GM12873 (cell line): ENCODE measurements around the gene SPSB1.

Experiments
- CTCF ChIP-seq: IDR thresholded peaks from 2 replicates; pipeline ENCODE4 v1.5.1; 2012; ENCODE audit warnings: low read depth, mild to moderate bottlenecking, moderate library complexity, low read length, control low read depth; ENCODE audit not compliant: insufficient read depth; ENCODE audit errors: missing control alignments

SPSB1 gene

DNA sequence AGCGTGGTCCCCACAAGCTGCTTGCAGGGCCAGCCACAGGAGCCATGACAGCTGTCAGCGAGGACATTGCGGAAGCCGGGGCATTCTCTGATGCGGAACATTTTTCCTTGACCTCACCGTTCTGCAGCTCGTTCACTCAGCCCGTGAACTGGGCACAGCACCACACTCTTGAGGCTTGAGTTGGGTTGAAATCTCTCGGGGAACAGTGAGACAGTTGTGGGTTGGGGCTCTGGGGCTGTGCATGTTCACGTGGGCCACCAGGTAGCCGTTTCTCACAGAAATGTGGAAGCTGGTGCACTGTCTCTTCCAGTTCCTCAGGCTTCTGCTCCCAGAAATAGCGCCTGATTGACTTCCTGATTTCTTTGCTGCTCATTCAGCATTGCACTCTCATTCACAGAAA, 69.8 kb downstream of the SPSB1 start:
- TF ChIP-seq CTCF: no peak

DNA sequence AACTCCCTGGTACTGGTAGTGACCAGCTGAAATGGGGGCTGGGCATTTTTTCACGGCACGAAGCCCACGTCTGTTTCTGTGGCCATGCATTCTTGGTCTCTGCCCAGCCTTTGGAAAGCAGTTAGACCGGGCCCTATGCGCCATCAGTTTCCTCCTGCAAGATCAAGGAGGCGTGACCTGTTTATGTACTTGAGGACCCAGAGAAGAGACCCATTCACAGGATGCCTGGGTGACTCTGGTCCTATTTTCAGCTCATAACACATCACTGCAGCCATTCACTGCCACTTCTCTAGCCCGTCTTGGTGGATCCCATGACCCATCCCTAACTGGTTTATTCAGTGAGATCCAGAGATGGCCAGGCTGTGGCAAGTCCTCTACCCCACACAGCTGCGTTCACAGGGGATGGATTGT, 70.4 kb downstream of the SPSB1 start:
- TF ChIP-seq CTCF: no peak

- TF ChIP-seq CTCF: no peak
Measured at GRCh38 chr1:9366298-9366697, 73.6 kb downstream of the SPSB1 start.

GRCh38 chr1:9366943-9367780, 74.5 kb downstream of the SPSB1 start:
- TF ChIP-seq CTCF: no peak

- no peak for TF ChIP-seq CTCF
Measured at GRCh38 chr1:9367806-9368205, 75.1 kb downstream of the SPSB1 start.

DNA sequence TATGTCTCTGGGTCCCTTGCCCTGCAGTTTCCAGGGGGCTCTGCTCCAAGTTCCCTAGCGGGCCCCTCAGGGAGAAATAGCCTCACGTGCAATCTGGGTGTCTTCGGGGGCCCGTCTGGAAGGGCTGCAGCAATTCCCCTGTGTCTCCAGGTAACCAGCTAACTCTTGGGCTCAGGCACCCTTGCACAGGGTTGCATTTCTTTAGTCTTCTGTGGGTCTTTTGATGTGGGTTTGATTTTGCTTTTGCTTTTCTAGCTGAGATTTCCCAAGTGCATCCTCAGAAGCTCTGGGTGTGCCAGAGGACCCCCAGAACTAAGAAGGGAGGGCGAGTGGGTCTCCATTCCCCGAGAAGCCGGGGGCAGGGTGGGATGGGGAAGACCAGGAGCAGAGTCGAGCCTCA, 75.7 kb downstream of the SPSB1 start:
- TF ChIP-seq CTCF: no peak

DNA sequence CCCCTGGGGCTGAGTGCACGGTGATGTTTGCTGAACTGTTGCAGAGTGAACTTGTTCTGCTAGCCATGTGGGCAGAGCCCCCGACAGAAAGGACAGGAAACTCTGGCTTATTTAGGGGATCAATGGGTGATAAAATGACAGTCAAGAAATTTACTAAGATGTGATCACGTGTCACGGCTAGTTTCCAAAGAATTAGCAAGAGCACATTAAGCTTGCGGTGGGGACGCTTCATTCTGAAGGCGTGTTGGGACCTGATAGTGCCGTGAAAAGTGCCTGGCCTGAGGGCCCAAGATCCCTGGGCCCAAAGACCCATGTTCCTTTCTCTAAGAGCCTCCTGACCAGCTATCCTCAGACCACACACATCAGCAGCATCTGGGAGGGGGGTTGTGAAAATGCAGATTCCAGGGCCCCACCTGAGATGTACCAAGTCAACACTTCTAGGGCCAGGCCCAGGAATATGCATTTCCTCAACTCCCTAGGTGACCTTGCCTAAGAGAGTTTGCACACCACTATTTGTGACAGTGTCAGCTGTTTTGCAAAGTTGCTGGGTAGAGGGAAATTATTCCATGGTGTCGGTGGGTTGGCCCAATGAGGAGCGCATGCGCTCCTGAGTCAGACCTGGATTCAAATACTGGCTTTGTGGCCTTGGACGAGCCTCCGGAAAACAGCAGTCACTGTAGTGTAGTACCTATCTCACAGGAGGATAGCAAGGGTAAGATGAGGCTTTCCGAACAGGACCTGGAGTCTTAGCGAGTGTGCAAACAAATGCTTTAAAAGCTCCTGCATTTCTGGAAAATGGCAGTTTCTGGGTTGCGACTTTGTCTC, 77.5 kb downstream of the SPSB1 start:
- TF ChIP-seq CTCF: no peak
